ENCODE measurements around the gene DAO.
"Not testable (repeated sequence)": the region's sequence is repeated elsewhere in the genome, so short reads cannot be mapped to it uniquely, and the experiment has no call there.

Gene DAO

GRCh38 chr12:108879615-108880254 lies at the start of gene DAO:
TSS of gene DAO (plus strand) at chr12:108880092. CDS start at chr12:108885007, 4,915 bp downstream.
- no peak for DNase-seq

DNA sequence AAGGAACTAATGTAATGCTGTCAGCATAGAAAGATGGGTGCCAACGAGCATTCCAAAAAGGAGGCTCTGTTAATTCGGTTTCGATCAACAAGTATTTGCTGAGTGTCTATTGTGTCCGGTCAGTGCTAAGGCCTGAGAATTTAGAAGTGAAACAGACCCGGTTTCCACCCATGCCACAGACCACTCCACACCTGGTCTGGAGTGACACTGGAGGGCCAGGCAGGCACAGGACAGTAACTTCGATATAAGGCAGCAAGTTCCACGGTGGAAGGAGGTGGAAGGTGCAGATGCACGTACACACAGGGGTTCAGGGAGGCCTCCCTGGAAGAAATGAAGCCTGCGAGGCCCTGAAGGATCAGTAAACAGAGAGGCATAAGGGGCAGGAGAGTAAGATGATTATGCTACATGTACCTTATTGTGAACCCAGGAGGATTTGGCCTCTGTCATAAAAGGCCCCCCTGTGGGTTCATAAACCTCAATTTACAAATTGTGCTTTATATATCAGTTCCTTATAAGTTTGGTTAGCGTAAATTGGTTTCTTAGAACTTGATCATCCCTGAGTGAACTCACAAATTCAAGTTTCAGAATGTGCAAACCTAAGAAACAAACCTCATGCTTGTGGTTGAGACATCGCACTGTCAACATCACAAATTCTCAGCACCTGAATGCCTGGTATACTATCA lies 48.4 kb upstream of the DAO start:
- DNase-seq, result no peak

DNA sequence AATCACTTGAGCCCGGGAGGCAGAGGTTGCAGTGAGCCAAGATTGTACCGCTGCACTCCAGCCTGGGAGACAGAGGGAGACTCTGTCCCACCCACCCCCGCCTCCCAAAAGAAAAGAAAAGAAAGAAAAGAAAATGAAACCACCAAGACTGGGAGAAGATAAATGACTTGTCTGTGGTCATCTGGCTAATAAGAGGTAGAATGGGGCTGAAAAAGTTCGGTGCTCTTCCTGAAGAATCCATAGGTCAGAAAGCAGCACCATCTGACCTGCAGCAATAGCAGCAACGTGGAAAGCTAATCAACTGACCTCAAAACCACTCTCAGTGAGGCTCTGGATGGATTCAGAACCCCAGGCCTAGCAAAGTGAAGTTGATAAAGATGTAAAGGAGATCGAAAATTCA lies 47.7 kb upstream of the DAO start:
- no peak for DNase-seq

DNA sequence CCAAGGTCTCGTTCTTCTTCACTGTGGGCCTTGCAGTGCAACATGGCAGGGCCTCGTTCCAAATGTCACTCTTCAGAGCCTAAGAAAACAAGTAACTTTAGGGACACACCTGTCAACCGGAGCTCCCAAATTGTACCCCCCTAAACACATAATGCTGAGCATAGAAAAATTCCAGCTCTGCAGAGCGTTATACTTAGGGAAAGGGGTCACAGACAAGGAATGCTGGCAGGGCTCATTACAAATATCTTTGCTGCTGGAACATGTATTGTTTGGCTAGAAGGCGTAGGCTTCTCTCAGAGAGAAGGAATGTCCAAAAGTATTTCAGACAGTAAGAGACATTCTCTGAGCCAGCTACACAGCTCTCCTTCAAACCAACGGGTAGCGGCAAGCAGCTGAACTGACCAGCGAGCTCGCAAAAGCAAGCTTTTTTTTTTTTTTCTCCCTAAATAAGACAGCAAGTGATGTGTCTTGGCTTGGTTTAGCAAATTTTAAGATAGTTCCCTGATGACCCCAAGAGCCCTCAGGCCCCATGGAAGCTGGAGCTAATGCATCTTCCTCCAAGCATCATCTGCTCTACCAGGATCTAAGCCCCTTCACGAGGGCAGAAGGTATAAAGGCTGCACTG lies 47.0 kb upstream of the DAO start:
- no peak for DNase-seq

DNA sequence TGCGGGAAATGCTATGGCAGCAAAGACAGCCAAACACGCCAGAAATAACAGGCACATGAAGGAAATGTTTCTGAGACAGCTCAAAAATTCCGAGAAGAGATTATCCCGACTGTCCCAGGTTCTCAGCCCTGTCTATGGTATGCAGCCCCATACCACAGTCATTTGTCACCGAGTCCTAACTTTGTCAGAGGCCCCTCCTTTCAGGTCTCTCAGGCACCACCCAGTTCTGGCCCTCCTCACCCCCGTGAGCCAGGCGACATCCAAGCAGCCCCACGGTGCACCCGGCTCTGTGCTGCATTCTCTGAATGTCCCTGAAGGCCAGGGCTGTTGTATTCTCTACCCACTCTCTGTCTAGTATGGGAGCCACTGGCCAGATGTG lies 46.5 kb upstream of the DAO start:
- no peak for DNase-seq

GRCh38 chr12:108833757-108834472 lies 46.0 kb upstream of the DAO start:
- DNase-seq, result no peak

GRCh38 chr12:108835860-108836634 lies 43.8 kb upstream of the DAO start:
- no peak for DNase-seq

- DNase-seq, result no peak
Observed at GRCh38 chr12:108837239-108837638, 42.7 kb upstream of the DAO start.

GRCh38 chr12:108837680-108838079 lies 42.2 kb upstream of the DAO start:
- DNase-seq, result no peak

DNA sequence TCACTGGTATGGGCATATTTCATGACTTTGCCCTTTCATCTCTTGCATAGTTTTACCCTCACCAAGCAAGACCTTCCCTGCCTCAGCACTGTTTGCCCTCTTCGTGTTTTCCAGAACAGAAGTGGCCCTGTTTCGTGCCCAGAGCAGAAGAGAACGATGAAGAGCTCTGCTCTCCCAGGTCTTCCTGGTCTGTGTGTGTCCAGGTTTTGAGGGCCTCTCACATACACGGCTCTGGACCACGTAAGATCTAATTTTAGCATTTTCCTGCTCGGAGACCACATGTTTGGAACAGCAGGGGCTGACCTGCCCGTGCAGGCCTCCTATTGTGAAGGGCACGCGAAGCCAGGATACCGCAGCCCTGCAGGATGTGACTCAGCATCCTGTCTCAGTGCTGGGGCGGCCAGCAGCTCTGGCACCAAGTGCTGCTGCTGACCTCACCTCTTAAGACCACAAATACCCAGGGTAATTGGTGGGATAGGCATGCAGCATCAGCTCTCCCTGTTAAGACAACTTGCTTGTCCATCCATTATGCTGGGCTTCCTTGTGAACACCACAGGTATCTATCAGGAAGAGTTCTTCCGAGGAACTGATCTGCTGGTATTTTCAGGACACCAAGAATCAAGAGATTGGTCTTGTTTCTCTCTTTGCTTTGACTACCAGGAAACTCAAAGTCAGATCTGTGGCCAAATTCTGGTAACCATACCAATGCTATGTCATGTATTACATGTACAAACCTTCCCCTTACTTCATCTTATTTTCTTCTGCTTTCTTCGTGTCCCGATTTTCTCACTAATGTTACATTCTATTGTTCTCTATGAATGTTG lies 41.5 kb upstream of the DAO start:
- DNase-seq, result peak; percentile 97

GRCh38 chr12:108839018-108839889 lies 40.6 kb upstream of the DAO start:
- no peak for DNase-seq

- DNase-seq, result no peak
Observed at GRCh38 chr12:108839890-108840230, 40.0 kb upstream of the DAO start.

DNA sequence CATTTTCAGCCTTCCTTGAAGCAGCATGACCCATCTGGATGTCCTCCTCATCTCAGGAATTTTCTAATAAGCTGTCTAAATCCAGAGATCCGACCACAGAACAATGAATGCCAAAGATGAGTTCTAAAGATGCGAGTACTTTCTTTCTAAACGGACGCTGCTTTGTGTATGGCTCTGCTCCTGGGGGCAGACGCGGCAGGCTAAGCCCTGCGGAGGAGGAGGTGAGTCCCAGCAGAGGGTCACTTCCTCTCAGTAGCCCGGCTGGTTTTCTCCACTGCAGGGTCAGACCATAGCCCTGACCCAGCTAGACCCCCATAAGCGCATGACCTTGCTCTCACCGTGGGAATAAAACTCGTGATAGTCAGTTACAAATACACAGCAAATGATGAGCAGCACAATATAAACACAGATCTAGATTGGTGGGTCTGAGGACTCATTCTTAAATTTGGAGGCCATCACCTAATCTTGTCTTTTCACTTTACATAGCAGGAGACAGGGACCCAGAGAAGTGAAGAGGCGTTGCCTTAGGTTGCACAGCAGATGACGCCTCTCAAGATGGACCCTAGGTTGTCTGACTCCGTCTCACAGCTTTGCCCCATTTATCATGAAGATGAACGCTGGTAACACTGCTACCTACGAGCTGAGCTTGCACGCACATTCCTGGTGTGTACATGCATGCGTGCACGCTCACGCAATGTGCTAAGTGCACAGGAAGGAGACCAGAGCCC lies 39.1 kb upstream of the DAO start:
- no peak for DNase-seq

GRCh38 chr12:108841825-108842224 lies 38.1 kb upstream of the DAO start:
- DNase-seq, result not testable (repeated sequence)

- no peak for DNase-seq
Observed at GRCh38 chr12:108842361-108842760, 37.5 kb upstream of the DAO start.

DNA sequence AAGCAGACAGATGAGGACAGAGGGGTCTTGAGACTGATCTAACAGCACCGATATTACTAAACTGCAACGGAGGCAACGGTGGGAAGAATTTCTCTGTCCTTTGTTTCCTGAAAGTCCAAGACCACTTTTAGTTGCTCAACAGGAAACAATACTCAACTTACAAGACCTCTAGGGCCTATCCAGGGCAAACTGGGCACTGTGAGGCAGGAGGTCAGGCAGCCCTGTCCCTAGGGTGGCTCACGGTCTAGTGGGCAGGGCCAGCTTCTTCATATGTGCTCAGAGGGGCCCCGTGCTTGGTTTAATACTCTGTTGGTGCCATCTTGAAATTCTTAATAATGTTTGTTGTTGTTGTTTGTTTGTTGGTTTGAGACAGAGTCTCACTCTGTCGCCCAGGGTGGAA lies 36.7 kb upstream of the DAO start:
- DNase-seq, result no peak

DNA sequence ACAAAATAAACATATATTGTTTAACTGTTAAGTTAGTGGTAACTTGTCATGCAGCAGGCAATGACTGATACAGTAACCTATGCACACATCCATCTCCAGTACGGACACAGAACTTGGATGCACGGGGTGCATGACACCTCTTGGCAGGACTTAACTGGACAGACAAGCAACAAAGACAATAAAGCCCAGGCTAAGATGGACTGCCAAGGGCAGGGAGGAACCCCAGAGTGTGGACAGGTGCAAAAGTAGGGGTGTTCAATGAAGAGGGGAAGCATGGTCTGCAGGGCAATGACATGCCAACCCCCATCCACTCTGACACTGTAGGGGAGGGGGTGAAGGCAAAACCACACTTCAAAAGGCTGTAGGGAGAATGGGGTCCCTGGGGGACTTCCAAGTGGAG lies 34.2 kb upstream of the DAO start:
- no peak for DNase-seq

DNA sequence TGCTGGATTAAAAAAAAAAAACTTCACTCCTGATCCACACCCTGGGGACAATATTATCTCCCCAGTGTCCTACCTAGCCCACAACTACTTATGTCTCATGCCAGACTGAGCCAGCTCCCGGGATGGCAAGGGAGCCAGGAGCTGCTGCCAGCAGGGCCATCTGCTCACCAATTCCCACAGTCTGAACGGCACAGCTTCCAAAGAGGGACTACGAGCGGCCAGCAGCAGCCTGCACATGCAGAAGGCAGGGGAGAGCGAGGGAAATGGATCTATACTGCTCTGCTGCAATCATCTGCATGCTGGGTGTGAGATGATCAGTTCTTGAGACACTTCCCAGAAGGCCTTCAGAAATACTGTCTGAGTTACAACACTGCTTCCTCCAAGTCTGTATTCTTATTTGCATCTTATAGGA lies 33.6 kb upstream of the DAO start:
- DNase-seq, result no peak

DNA sequence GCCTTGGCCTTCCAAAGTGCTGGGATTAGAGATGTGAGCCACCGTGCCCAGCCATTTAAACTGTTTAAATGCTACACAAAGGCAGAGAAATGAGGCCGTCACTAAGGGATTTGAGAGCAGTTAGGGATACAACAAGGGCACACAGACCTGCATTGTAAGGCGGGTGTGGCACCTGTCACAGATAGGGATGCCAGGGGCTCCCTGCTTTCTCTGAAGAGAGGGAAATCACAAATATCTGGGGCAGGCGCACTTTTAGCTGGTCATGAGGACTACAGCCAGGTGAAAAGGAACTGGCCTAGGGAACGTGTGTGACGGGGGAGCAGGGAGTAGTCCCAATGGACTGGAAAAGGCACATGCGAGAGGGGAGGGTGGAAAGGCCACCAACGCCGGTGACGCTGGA lies 32.2 kb upstream of the DAO start:
- no peak for DNase-seq

DNA sequence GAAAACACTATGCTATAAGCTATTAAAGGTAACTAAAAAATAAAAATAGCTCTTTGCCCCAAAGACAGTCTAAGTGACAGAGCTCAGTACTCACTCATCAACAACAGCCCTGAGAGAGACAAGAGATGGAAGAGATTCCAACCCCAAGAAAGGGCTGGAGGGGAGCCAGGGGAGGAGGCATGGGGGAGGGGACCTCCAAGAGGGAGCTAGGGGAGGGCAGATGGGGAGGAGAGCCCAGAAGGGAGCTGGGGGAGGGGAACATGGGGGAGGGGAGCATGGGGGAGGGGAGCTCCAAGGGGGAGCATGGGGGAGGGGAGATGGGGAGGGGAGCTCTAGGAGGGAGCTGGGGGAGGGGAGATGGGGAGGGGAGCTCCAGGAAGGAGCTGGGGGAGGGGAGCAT lies 30.2 kb upstream of the DAO start:
- no peak for DNase-seq

Measured in NCI-H146 (cell line).